ENCODE data around the gene KCNK15. TPM values are rescaled to one million over a fixed set of nuclear protein-coding genes. Genes with fewer than 3 reads are reported as not detected.

Gene KCNK15
- total and polyA plus RNA-seq, 3 donors from 2014 or later, result 4.4 to 23.4 (median 16.9) TPM

- peak within 1 kb of the TSS; percentile 18 to 29 for H3K4me3 ChIP-seq
- no peaks in the 10 kb centered on the region for H3K9me3 ChIP-seq
- no peaks in the 10 kb centered on the region for H3K27me3 ChIP-seq
- H3K36me3 ChIP-seq (ENCODE audit: low read depth, missing control alignments), result no peaks in the 10 kb centered on the region
- peak within 1 kb of the TSS; percentile 57 to 79 for H3K27ac ChIP-seq
- 40 to 51% methylated on average over 8 to 26 of the region's 28 CpGs for WGBS, 2 donors
- TF ChIP-seq CTCF (IDR thresholded peaks at IDR 0.05) (no peak), POLR2A (IDR thresholded peaks at IDR 0.05) (no peak)
- intact Hi-C loops (cut with DNase I; ENCODE audit: low total_unique reads), result no loop called here
- DNase-seq, result peak; percentile 88
- H3K4me1 ChIP-seq, result peaks cover 18% of the 10 kb centered on the region
Observed at GRCh38 chr20:44714701-44715498, 30.8 kb upstream of the KCNK15 start, which contains the start of gene CCN5. TSS of gene CCN5 (plus strand) at chr20:44715369. CDS start at chr20:44715391, 22 bp downstream.

GRCh38 chr20:44715499-44716308 is 30.0 kb upstream of the KCNK15 start:
- 81 to 88% methylated on average over 2 to 5 of the region's 5 CpGs for WGBS, 2 donors
- peak overlapping the region; percentile 18 to 29 for H3K4me3 ChIP-seq

GRCh38 chr20:44716309-44717106 is 29.2 kb upstream of the KCNK15 start:
- DNase-seq, result no peak
- H3K9me3 ChIP-seq, result no peaks in the 10 kb centered on the region
- peak overlapping the region; percentile 18 to 29 for H3K4me3 ChIP-seq
- TF ChIP-seq POLR2A (IDR thresholded peaks at IDR 0.05) (no peak), CTCF (IDR thresholded peaks at IDR 0.05) (no peak)
- no peaks in the 10 kb centered on the region for H3K27me3 ChIP-seq
- intact Hi-C loops (cut with DNase I; ENCODE audit: low total_unique reads), result no loop called here
- no peaks in the 10 kb centered on the region for H3K36me3 ChIP-seq (ENCODE audit: low read depth, missing control alignments)
- H3K27ac ChIP-seq, result peak overlapping the region; percentile 57 to 58
- whole genome bisulfite sequencing, 2 donors, result 80 to 88% methylated on average over 13 of the region's 13 CpGs
- peaks cover 26% of the 10 kb centered on the region for H3K4me1 ChIP-seq

More at GRCh38 chr20:44715499-44716308, 30.0 kb upstream of the KCNK15 start:
- Histone ChIP-seq H3K27me3 (no peaks in the 10 kb centered on the region), H3K4me1 (peaks cover 23% of the 10 kb centered on the region), H3K9me3 (no peaks in the 10 kb centered on the region), H3K36me3 (ENCODE audit: low read depth, missing control alignments) (no peaks in the 10 kb centered on the region), H3K27ac (peak overlapping the region; percentile 57 to 58)
- TF ChIP-seq POLR2A (IDR thresholded peaks at IDR 0.05) (no peak), CTCF (IDR thresholded peaks at IDR 0.05) (no peak)
- intact Hi-C loops (cut with DNase I; ENCODE audit: low total_unique reads), result no loop called here
- DNase-seq, result no peak

GRCh38 chr20:44717986-44718385 is 27.7 kb upstream of the KCNK15 start:
- peak overlapping the region in 1 of 2 donors; percentile 66 for H3K27ac ChIP-seq
- TF ChIP-seq POLR2A (IDR thresholded peaks at IDR 0.05) (no peak), CTCF (IDR thresholded peaks at IDR 0.05) (peak; percentile 16 to 37 (median 32))
- intact Hi-C loops (cut with DNase I; ENCODE audit: low total_unique reads), result no loop called here
- no peaks in the 10 kb centered on the region for H3K36me3 ChIP-seq (ENCODE audit: low read depth, missing control alignments)
- H3K27me3 ChIP-seq, result no peaks in the 10 kb centered on the region
- no peaks in the 10 kb centered on the region for H3K9me3 ChIP-seq
- no peak for DNase-seq
- H3K4me3 ChIP-seq, result no peak overlapping the region
- H3K4me1 ChIP-seq, result peaks cover 26% of the 10 kb centered on the region
- 85 to 89% methylated on average over 10 of the region's 10 CpGs for WGBS, 2 donors

All from testis (tissue), 3 donors.